IPS-20b (cell line): Measurements from ENCODE around the gene MAP1LC3A.

Experiments used
- H3K27ac ChIP-seq: one replicate; pipeline ENCODE4 v1.5.1; 2013; ENCODE audit warnings: low read length
- H3K27me3 ChIP-seq: 2 replicates; pipeline ENCODE4 v1.6.1; 2013; ENCODE audit warnings: mild to moderate bottlenecking, low read length, inconsistent platforms; ENCODE audit not compliant: insufficient read depth
- H3K36me3 ChIP-seq: 2 replicates; pipeline ENCODE4 v1.6.1; 2013; ENCODE audit warnings: low read depth, mild to moderate bottlenecking, inconsistent platforms, low read length, moderate library complexity; ENCODE audit not compliant: insufficient read depth
- H3K4me1 ChIP-seq: 2 replicates; pipeline ENCODE4 v1.6.1; 2013; ENCODE audit warnings: mild to moderate bottlenecking, control low read depth, inconsistent platforms, low read length, moderate library complexity; ENCODE audit not compliant: insufficient read depth
- H3K4me3 ChIP-seq: 2 replicates; pipeline ENCODE4 v1.5.1; 2013; ENCODE audit warnings: mild to moderate bottlenecking, low read length, inconsistent platforms
- H3K9ac ChIP-seq: 2 replicates; pipeline ENCODE4 v1.6.1; 2013; ENCODE audit warnings: low read depth, mild to moderate bottlenecking, inconsistent platforms, low read length, moderate library complexity
- H3K9me3 ChIP-seq: 2 replicates; pipeline ENCODE4 v1.6.1; 2013; ENCODE audit warnings: mild to moderate bottlenecking, low read depth, low read length, inconsistent platforms; ENCODE audit not compliant: insufficient read depth

The MAP1LC3A gene

DNA sequence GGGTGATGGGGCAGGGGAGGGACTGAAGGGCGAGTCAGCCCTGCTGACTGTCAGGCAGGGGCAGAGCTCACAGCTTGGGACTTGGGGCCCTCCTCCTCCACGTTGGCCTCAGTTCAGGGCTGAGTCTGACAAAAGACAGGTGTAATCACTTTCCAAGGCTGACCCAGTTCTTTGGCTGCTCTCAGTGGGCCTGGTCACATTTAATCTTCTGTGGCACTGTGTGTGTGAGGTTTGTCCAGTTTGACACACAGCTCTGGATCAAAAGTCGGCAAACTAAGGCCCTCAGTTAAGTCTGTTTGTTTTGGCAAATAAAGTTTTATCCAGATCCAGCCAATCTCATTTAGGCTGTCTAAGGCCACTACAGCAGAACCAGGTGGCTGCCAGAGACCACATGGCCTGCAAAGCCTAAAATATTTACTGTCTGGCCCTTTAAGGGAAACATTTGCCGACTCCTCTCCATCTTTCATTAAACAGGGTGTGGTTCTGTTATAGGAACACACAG lies 5.1 kb upstream of the MAP1LC3A start:
- Histone ChIP-seq H3K9ac (no peak overlapping the region), H3K36me3 (no peaks in the 10 kb centered on the region), H3K27ac (no peak overlapping the region), H3K27me3 (0 out of 2 replicates have a peak, but pooled peaks cover 7% of the 10 kb centered on the region), H3K9me3 (no peaks in the 10 kb centered on the region), H3K4me1 (no peaks in the 10 kb centered on the region), H3K4me3 (no peak overlapping the region)

DNA sequence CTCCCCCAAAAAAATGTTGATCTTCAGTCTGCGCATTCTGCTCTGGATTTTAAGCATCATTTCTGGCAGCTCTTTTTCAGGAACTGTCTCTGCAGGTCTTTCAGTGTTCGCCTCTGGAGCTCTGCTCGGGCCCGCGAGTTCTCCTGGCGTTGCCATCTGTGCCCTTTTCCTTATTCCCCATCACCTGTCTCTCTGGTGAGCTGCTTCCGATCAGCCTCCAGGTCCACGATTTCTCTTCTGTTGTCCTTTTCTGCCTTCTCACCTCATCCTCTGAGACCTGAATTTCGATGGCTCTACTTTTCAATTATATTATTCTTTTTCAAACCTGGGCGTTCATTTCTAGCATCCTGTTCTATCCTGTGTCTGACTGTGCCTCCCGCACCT lies 590 bp upstream of the MAP1LC3A start:
- H3K36me3 ChIP-seq = no peaks in the 10 kb centered on the region
- H3K9me3 ChIP-seq = no peaks in the 10 kb centered on the region
- H3K27ac ChIP-seq = no peak overlapping the region
- peak overlapping the region; percentile 71 for H3K4me3 ChIP-seq
- H3K4me1 ChIP-seq = no peaks in the 10 kb centered on the region
- H3K9ac ChIP-seq = peak overlapping the region; percentile 61; the same call in 1 of the 2 replicates
- peaks cover 7% of the 10 kb centered on the region; the same call in 1 of the 2 replicates for H3K27me3 ChIP-seq

GRCh38 chr20:34559311-34560140 lies 1.0 kb downstream of the MAP1LC3A start:
- H3K4me1 ChIP-seq = no peaks in the 10 kb centered on the region
- no peak overlapping the region for H3K27ac ChIP-seq
- H3K9ac ChIP-seq = no peak overlapping the region
- H3K36me3 ChIP-seq = no peaks in the 10 kb centered on the region
- H3K9me3 ChIP-seq = no peaks in the 10 kb centered on the region
- H3K27me3 ChIP-seq = peaks cover 7% of the 10 kb centered on the region; the same call in 1 of the 2 replicates
- no peak overlapping the region for H3K4me3 ChIP-seq

- Histone ChIP-seq H3K27me3 (peaks cover 7% of the 10 kb centered on the region; the same call in 1 of the 2 replicates), H3K9me3 (no peaks in the 10 kb centered on the region), H3K4me3 (no peak overlapping the region), H3K9ac (no peak overlapping the region), H3K27ac (no peak overlapping the region), H3K36me3 (no peaks in the 10 kb centered on the region), H3K4me1 (no peaks in the 10 kb centered on the region)
These were observed 1.6 kb downstream of the MAP1LC3A start for GRCh38 chr20:34560141-34560523.

- Histone ChIP-seq H3K9ac (no peak overlapping the region), H3K36me3 (no peaks in the 10 kb centered on the region; the same call in 1 of the 2 replicates), H3K9me3 (no peaks in the 10 kb centered on the region), H3K4me1 (no peaks in the 10 kb centered on the region), H3K27ac (no peak overlapping the region), H3K4me3 (no peak overlapping the region), H3K27me3 (peaks cover 7% of the 10 kb centered on the region; the same call in 1 of the 2 replicates)
These were observed 2.1 kb downstream of the MAP1LC3A start for GRCh38 chr20:34560614-34561013.

DNA sequence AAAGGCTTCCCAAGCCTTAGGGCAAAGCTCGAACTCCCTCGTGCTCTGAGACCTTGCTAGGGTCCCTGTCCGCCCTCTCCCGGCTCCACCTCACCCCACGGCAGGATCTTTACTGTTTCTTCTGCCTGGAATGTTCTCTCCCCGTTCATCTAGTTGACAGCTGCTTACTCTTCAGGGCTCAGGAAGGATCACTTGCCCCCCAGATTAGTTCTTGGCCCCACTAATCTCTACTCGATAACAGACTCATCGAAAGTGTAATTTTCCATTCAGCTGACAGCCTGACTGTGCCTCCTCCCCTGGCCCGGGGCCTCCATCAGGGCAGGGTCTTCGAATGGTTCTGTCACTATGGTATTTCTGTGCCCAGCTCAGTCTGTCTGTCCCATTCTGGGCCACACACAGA lies 3.1 kb downstream of the MAP1LC3A start:
- H3K9ac ChIP-seq = no peak overlapping the region
- H3K27ac ChIP-seq = no peak overlapping the region

DNA sequence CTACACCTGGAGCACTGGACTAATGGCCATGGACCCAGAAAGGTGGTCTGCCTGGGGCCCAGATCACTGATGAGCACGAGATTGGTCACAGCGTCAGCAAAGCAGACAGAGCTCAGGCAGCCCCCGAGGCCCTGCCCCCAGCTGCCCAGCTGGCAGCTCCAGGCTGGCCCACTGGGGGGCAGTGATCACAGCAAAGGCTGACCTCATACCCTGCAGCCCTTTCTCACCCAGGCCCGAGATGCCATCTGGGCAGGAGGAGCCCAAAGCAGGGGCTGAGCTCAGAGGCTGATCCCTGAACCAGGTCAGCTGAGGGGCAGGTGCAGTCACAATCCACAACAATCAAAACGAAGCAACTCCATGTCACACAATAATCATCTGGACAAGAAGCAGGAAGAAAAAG lies 4.1 kb downstream of the MAP1LC3A start:
- H3K27me3 ChIP-seq = peaks cover 6% of the 10 kb centered on the region; the same call in 1 of the 2 replicates
- no peaks in the 10 kb centered on the region for H3K4me1 ChIP-seq
- no peak overlapping the region for H3K27ac ChIP-seq
- no peaks in the 10 kb centered on the region for H3K9me3 ChIP-seq
- no peak overlapping the region for H3K4me3 ChIP-seq
- no peak overlapping the region for H3K9ac ChIP-seq
- H3K36me3 ChIP-seq = no peaks in the 10 kb centered on the region; the same call in 1 of the 2 replicates

More for the DNA sequence above, 3.1 kb downstream of the MAP1LC3A start:
- Histone ChIP-seq H3K4me1 (no peaks in the 10 kb centered on the region), H3K27me3 (peaks cover 7% of the 10 kb centered on the region; the same call in 1 of the 2 replicates), H3K36me3 (no peaks in the 10 kb centered on the region; the same call in 1 of the 2 replicates), H3K9me3 (no peaks in the 10 kb centered on the region), H3K4me3 (no peak overlapping the region)

- H3K9ac ChIP-seq = no peak overlapping the region
These were observed 6.3 kb downstream of the MAP1LC3A start for GRCh38 chr20:34564833-34565232.

DNA sequence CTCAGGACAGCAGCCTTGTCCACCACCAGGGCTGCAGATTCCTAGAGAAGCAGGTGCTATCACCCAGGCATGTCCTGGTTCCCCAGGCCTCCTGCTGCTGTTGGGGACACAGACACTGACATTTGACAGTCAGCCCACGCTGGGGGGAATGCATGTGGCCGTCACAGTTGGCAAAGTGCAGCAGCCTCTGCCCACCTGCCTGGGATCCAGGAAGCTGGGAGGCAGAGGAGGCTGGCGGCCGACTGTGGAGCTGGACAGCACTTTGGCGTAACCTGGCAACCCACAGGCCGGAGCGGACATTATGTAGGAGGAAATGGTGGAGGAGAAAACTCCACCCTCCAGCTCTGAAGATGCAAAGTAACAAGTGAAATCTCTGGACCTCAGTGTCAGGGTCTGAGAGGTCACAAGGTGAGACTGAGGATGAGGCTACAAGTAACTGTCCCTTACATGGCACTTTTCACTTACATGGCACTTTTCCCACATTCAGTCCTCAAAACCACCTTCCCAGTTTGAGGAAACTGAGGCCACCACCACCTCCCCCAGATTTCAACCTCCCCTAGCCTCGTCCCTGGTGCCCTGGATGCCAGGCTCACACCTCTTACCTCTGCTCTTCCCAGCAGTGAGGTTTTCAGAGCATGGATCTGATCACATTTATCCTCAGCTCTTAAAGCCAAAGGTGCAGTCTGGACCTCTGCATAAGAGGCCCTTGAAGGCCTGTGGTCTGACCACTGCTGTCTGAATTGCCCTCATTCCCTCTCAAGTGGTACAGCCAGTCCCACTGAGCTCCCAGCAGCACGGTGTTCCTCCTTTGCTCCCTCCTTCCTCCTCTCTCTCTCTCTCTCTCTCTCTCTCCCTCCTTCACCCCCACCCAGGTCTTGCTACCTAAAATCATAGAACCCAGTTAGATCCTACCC lies 8.7 kb downstream of the MAP1LC3A start:
- no peak overlapping the region for H3K27ac ChIP-seq
- H3K27me3 ChIP-seq = no peaks in the 10 kb centered on the region
- peaks cover 11% of the 10 kb centered on the region for H3K36me3 ChIP-seq
- H3K9ac ChIP-seq = no peak overlapping the region; the same call in 1 of the 2 replicates
- H3K9me3 ChIP-seq = no peaks in the 10 kb centered on the region
- peaks cover 6% of the 10 kb centered on the region for H3K4me1 ChIP-seq
- no peak overlapping the region for H3K4me3 ChIP-seq

More at GRCh38 chr20:34564833-34565232, 6.3 kb downstream of the MAP1LC3A start:
- H3K9me3 ChIP-seq = no peaks in the 10 kb centered on the region
- H3K27me3 ChIP-seq = no peaks in the 10 kb centered on the region
- H3K27ac ChIP-seq = no peak overlapping the region
- peaks cover 4% of the 10 kb centered on the region; the same call in 1 of the 2 replicates for H3K36me3 ChIP-seq
- H3K4me1 ChIP-seq = peaks cover 6% of the 10 kb centered on the region
- H3K4me3 ChIP-seq = no peak overlapping the region

- Histone ChIP-seq H3K9ac (no peak overlapping the region; the same call in 1 of the 2 replicates), H3K27me3 (no peaks in the 10 kb centered on the region), H3K36me3 (peaks cover 11% of the 10 kb centered on the region), H3K27ac (no peak overlapping the region), H3K9me3 (no peaks in the 10 kb centered on the region), H3K4me1 (peaks cover 6% of the 10 kb centered on the region), H3K4me3 (no peak overlapping the region)
These were observed 9.7 kb downstream of the MAP1LC3A start for GRCh38 chr20:34567892-34568865.
